Activated T-cell treated with anti-CD3 and anti-CD28 coated beads for 4 hours (primary cell): ENCODE measurements around the gene NBPF6.
"Not testable (repeated sequence)": the region's sequence is repeated elsewhere in the genome, so short reads cannot be mapped to it uniquely, and the experiment has no call there.

Experiments
- DNase-seq: peaks from one replicate; pipeline ENCODE4 v3.0.0-alpha.2; 2020

The NBPF6 gene

DNA sequence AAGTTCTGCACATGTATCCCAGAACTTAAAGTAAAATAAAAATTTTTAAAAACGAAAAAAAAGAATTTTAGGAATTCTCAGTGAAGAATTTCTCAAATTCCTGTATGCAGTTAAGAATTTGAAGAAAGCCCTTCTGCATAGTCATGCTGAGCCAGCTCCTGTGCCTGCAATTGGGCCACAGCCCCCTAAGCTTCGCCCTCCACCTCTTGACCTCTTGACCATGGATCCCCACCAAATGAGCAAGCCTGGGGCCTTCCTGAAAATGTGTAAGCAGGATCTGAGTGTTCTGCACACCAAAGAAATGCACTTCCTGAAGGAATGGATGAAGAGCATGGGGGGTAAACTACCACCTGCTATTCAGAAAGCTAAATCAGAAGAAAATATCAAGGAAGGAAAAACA lies 52.0 kb downstream of the NBPF6 start:
- no peak for DNase-seq

DNA sequence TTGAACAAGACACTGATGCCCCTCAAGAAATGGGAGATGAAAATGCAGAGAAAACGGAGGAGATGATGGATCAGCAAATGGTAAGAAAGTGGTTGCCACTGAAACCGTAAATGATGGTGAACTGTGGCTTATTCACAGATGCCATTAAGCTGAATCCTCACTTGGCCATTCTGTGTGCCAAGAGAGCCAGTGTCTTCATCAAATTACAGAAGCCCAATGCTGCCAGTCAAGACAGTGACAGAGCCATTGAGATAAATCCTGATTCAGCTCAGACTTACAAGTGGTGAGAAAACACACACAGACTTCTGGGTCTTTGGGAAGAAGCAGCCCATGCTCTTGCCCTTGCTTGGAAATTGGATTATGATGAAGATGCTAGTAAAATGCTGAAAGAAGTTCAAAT lies 52.5 kb downstream of the NBPF6 start:
- no peak for DNase-seq

GRCh38 chr1:108503062-108503733 lies 53.1 kb downstream of the NBPF6 start:
- no peak for DNase-seq

DNA sequence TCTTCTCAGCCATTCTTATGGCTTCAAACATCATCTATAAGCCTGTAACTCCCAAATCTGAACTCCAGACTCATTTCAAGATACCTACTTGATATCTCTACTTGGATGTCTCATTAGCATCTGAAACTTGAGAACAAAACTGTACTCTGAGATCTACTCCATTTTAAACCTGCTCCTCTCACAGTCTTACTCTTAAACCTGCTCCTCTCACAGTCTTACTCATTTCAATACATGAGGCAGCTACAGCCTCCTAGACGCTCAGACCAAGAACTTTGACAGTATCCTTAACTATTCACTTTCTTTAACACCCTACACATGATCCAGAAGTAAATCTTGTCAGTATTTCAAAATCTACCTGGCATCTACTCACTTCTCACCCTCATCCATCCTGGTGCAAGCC lies 54.3 kb downstream of the NBPF6 start:
- DNase-seq, result no peak

DNA sequence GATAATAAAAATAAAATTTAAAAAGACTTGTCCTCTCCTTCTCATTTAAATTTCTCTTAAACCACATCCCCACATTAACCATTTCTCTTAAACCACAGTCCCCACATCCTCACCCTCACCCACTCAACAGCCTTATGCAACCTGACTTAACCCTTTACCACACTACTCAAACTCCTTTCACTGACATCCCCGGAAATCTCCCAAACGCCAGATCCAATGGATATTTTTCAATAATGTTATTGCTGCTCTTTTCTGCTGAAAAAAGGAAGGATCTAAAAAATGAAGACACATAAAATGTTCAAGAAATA lies 55.6 kb downstream of the NBPF6 start:
- no peak for DNase-seq

- no peak for DNase-seq
Measured at GRCh38 chr1:108511764-108512163, 61.6 kb downstream of the NBPF6 start.

- DNase-seq, result no peak
Measured at GRCh38 chr1:108512239-108513043, 62.3 kb downstream of the NBPF6 start.

DNA sequence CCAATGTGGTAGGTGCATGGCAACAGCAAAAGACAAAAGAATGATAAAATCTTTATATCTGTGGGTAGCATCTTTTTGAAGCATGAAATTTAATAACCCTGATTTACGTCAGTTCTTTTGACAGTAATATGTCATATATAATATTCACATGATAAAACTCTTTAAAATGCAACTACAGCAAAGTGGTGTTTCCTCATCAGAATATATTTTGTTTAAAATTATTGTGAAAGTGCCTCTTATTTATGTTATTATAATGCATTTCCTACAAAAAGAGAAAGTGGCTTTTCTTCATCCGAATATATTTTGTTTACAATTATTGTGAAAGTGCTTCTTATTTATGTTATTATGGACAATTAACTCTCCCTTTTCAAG lies 62.9 kb downstream of the NBPF6 start:
- no peak for DNase-seq

DNA sequence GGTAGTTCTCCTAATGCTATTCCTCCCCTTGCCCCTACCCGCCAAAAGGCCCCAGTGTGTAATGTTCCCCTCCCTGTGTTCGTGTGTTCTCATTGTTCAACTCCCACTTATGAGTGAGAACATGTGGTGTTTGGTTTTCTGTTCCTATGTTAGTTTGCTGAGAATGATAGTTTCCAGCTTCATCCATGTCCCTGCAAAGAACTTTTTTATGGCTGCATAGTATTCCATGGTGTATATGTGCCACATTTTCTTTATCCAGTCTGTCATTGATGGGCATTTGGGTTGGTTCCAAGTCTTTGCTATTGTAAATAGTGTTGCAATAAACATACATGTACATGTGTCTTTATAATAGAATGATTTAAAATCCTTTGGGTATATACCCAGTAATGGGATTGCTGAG lies 63.8 kb downstream of the NBPF6 start:
- DNase-seq, result not testable (repeated sequence)

DNA sequence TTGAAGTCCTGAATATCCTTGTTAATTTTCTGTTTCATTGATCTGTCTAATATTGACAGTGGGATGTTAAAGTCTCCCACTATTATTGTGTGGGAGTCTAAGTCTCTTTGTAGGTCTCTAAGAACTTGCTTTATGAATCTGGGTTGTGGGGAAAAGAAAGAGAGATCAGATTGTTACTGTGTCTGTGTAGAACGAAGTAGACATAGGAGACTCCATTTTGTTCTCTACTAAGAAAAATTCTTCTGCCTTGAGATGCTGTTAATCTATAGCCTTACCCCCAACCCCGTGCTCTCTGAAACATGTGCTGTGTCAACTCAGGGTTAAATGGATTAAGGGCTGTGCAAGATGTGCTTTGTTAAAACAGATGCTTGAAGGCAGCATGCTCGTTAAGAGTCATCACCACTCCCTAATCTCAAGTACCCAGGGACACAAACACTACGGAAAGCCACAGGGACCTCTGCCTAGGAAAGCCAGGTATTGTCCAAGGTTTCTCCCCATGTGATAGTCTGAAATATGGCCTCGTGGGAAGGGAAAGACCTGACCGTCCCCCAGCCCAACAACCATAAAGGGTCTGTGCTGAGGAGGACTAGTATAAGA lies 67.3 kb downstream of the NBPF6 start:
- DNase-seq, result not testable (repeated sequence)
